Osteoblast (primary cell): Measurements from ENCODE around the gene ZEB1. TPM values are rescaled to one million over a fixed set of nuclear protein-coding genes. Genes with fewer than 3 reads are reported as not detected.

Experiments used
- DNase-seq: peaks from one replicate; pipeline ENCODE4 v3.0.0; 2011; ENCODE audit warnings: low spot score, mixed read lengths; ENCODE audit not compliant: insufficient read length; ENCODE audit errors: missing footprints
- H2AFZ ChIP-seq: 2 replicates; pipeline ENCODE4 v1.6.0; 2011; ENCODE audit warnings: mild to moderate bottlenecking, low read length
- H3K27ac ChIP-seq: 2 replicates; pipeline ENCODE4 v1.5.1; 2011; ENCODE audit warnings: mild to moderate bottlenecking, low read depth, low read length, moderate library complexity
- H3K27me3 ChIP-seq: 2 replicates; pipeline ENCODE4 v1.6.0; 2012; ENCODE audit warnings: mild to moderate bottlenecking, control low read depth, inconsistent platforms, low read length, moderate library complexity; ENCODE audit not compliant: insufficient read depth
- H3K36me3 ChIP-seq: 2 replicates; pipeline ENCODE4 v1.5.1; 2011; ENCODE audit warnings: mild to moderate bottlenecking, low read length, control low read depth, moderate library complexity; ENCODE audit not compliant: insufficient read depth
- H3K4me1 ChIP-seq: 2 replicates; pipeline ENCODE4 v1.5.1; 2011; ENCODE audit warnings: mild to moderate bottlenecking, low read length, control low read depth, moderate library complexity; ENCODE audit not compliant: insufficient read depth
- H3K4me2 ChIP-seq: 2 replicates; pipeline ENCODE4 v1.6.0; 2011; ENCODE audit warnings: mild to moderate bottlenecking, low read length; ENCODE audit not compliant: insufficient read depth
- H3K4me3 ChIP-seq: fragments of 200-600 bp; sonication (generic); 3 replicates; pipeline ENCODE4 v1.5.1; 2012; ENCODE audit warnings: mild to moderate bottlenecking, low read length, inconsistent platforms; ENCODE audit not compliant: insufficient read depth
- H3K79me2 ChIP-seq: 2 replicates; pipeline ENCODE4 v1.6.0; 2012; ENCODE audit warnings: mild to moderate bottlenecking, low read length, control low read depth, inconsistent platforms; ENCODE audit not compliant: insufficient read depth
- H3K9me3 ChIP-seq: 2 replicates; pipeline ENCODE4 v1.5.1; 2011; ENCODE audit warnings: low read depth, low read length, control low read depth
- H4K20me1 ChIP-seq: 2 replicates; pipeline ENCODE4 v1.6.0; 2012; ENCODE audit warnings: mild to moderate bottlenecking, low read length, control low read depth; ENCODE audit not compliant: insufficient read depth
- CTCF ChIP-seq: IDR thresholded peaks from 2 replicates; pipeline ENCODE4 v1.5.1; 2011; ENCODE audit warnings: mild to moderate bottlenecking, low read depth, low read length, moderate library complexity; ENCODE audit errors: extremely low read depth
- total RNA-seq: library from RNA; depleted of rRNA; stranded (reverse); fragments of >200 nt; gene quantifications from 2 replicates; pipeline ENCODE4 v1.2.3, GENCODE V29; 2012

The ZEB1 gene
- total RNA-seq, 1 donor: 56.1 TPM

- Histone ChIP-seq H3K4me2 (no peak overlapping the region), H2AFZ (no peak overlapping the region), H3K36me3 (no peaks in the 10 kb centered on the region), H3K4me3 (no peak overlapping the region), H3K79me2 (peaks cover 96% of the 10 kb centered on the region), H3K27ac (no peak overlapping the region), H3K4me1 (peaks cover 6% of the 10 kb centered on the region), H4K20me1 (peaks cover 18% of the 10 kb centered on the region), H3K9me3 (no peaks in the 10 kb centered on the region), H3K27me3 (no peaks in the 10 kb centered on the region)
- TF ChIP-seq CTCF: no peak
- no peak for DNase-seq
Measured at GRCh38 chr10:31346953-31347352, 27.9 kb downstream of the ZEB1 start.

- H3K9me3 ChIP-seq: no peaks in the 10 kb centered on the region
- no peaks in the 10 kb centered on the region for H3K27me3 ChIP-seq
- no peak for TF ChIP-seq CTCF
- H3K4me3 ChIP-seq: no peak overlapping the region
- no peak overlapping the region for H2AFZ ChIP-seq
- no peak for DNase-seq
- H3K4me2 ChIP-seq: no peak overlapping the region
- no peak overlapping the region for H3K27ac ChIP-seq
- H3K79me2 ChIP-seq: peaks cover 96% of the 10 kb centered on the region
- H4K20me1 ChIP-seq: peaks cover 25% of the 10 kb centered on the region
- peaks cover 6% of the 10 kb centered on the region for H3K4me1 ChIP-seq
- no peaks in the 10 kb centered on the region for H3K36me3 ChIP-seq
Measured at GRCh38 chr10:31347705-31348104, 28.7 kb downstream of the ZEB1 start.

GRCh38 chr10:31350891-31351290 is 31.9 kb downstream of the ZEB1 start:
- Histone ChIP-seq H3K27ac (no peak overlapping the region), H3K4me1 (peaks cover 11% of the 10 kb centered on the region), H3K4me3 (no peak overlapping the region), H2AFZ (no peak overlapping the region), H3K36me3 (no peaks in the 10 kb centered on the region), H4K20me1 (peaks cover 38% of the 10 kb centered on the region), H3K79me2 (peaks cover 97% of the 10 kb centered on the region), H3K4me2 (no peak overlapping the region), H3K27me3 (no peaks in the 10 kb centered on the region), H3K9me3 (no peaks in the 10 kb centered on the region)
- TF ChIP-seq CTCF: no peak
- no peak for DNase-seq

- Histone ChIP-seq H3K27me3 (no peaks in the 10 kb centered on the region), H3K9me3 (no peaks in the 10 kb centered on the region), H3K79me2 (peaks cover 96% of the 10 kb centered on the region), H3K4me1 (peaks cover 9% of the 10 kb centered on the region), H4K20me1 (peaks cover 35% of the 10 kb centered on the region), H3K4me2 (no peak overlapping the region), H3K4me3 (no peak overlapping the region), H3K36me3 (no peaks in the 10 kb centered on the region), H2AFZ (no peak overlapping the region), H3K27ac (no peak overlapping the region)
- no peak for DNase-seq
- no peak for TF ChIP-seq CTCF
Measured at GRCh38 chr10:31352436-31353226, 33.6 kb downstream of the ZEB1 start.
